K562 (cell line): ENCODE results near the gene COBLL1. TPM values are rescaled to one million over a fixed set of nuclear protein-coding genes. Genes with fewer than 3 reads are reported as not detected.

ENCODE experiments used
- ATAC-seq: fragments of 200-7000 bp; cut with Tn5 transposase; 3 replicates; pipeline ENCODE4 v1.9.1; 2020; ENCODE audit warnings: moderate library complexity
- BruUV-seq: library from RNA; stranded (reverse); fragments of 400-500 nt; replicated peaks from 2 replicates; lab custom pipeline; 2021; lab: Mats Ljungman, UMichigan
- CTCF ChIA-PET: fragments of 300-600 bp; formaldehyde crosslinking; extraction: SDS; loops from one replicate; lab custom pipeline; 2021; ENCODE audit warnings: low intra/inter-chr PET ratio; lab: Yijun Ruan, JAX
- POLR2A ChIA-PET: fragments of 300-600, 350-650 bp; sonication (Branson Sonifier 250); formaldehyde crosslinking; extraction: SDS; loops from one replicate; lab custom pipeline; 2021; ENCODE audit warnings: antibody characterized with exemption, inconsistent platforms; lab: Yijun Ruan, JAX
- DNase-seq, 4 experiments: peaks; one replicate each; pipeline versions ENCODE4 v3.0.0 to v3.0.0-alpha.2; 2011 to 2018; ENCODE audit warnings: low spot score in 3 of 4, mixed read lengths in 3 of 4; ENCODE audit errors: extremely low read depth in 1 of 4
- FAIRE-seq: peaks from 2 replicates; lab custom pipeline; 2011; peaks lifted over from hg19 to GRCh38; lab: Jason Lieb, UNC
- H2AFZ ChIP-seq: 2 replicates; pipeline ENCODE4 v1.6.0; 2011; ENCODE audit warnings: low read depth, low read length, control low read depth, inconsistent platforms
- H3K27ac ChIP-seq: fragments of 200-600 bp; 3 replicates; pipeline ENCODE4 v1.8.0; 2011; ENCODE audit warnings: low read depth, mild to moderate bottlenecking, control low read depth, inconsistent platforms, low read length, moderate library complexity, mixed read lengths; ENCODE audit errors: extremely low read depth
- H3K27me3 ChIP-seq, 2 experiments: fragments of 300-600 bp in 1 of 2; 2 replicates in 1 of 2; 3 replicates in 1 of 2; pipeline versions ENCODE4 v1.6.0 to v1.8.0; 2011; ENCODE audit warnings: inconsistent platforms in 2 of 2, low read length in 2 of 2, mild to moderate bottlenecking in 1 of 2, mixed read lengths in 1 of 2, moderate library complexity in 1 of 2; ENCODE audit not compliant: control insufficient read depth in 2 of 2, insufficient read depth in 2 of 2
- H3K36me3 ChIP-seq: fragments of 300-600 bp; 3 replicates; pipeline ENCODE4 v1.8.0; 2011; ENCODE audit warnings: mild to moderate bottlenecking, low read length, inconsistent platforms; ENCODE audit not compliant: control insufficient read depth, insufficient read depth
- H3K4me1 ChIP-seq, 2 experiments: fragments of 200-600 bp in 1 of 2; replicated peaks in 1 of 2; 2 replicates in 1 of 2; 3 replicates in 1 of 2; pipeline versions ENCODE4 v1.5.1 to v1.8.0; 2011; ENCODE audit warnings: inconsistent platforms in 2 of 2, low read length in 2 of 2, mild to moderate bottlenecking in 1 of 2, mixed read lengths in 1 of 2, moderate library complexity in 1 of 2; ENCODE audit not compliant: control insufficient read depth in 2 of 2, insufficient read depth in 2 of 2
- H3K4me2 ChIP-seq: 2 replicates; pipeline ENCODE4 v1.6.1; 2011; ENCODE audit warnings: low read length, control low read depth, inconsistent platforms, mixed read lengths; ENCODE audit not compliant: insufficient read depth
- H3K4me3 ChIP-seq: fragments of 200-600 bp; sonication (generic), shearing (Covaris generic); 2 replicates; pipeline ENCODE4 v1.5.1; 2016; ENCODE audit warnings: control low read depth, inconsistent platforms
- H3K79me2 ChIP-seq: fragments of 200-600 bp; 3 replicates; pipeline ENCODE4 v1.8.0; 2011; ENCODE audit warnings: low read length, inconsistent platforms; ENCODE audit not compliant: control insufficient read depth, insufficient read depth
- H3K9ac ChIP-seq, 2 experiments: 2 replicates each; pipeline versions ENCODE4 v1.6.0 to v1.6.1; 2011; ENCODE audit warnings: low read depth in 2 of 2, low read length in 2 of 2, control low read depth in 1 of 2, inconsistent platforms in 1 of 2, mild to moderate bottlenecking in 1 of 2, mixed read lengths in 1 of 2; ENCODE audit not compliant: insufficient read depth in 1 of 2
- H3K9me1 ChIP-seq: one replicate; pipeline ENCODE4 v1.6.0; 2011; ENCODE audit warnings: inconsistent platforms, mild to moderate bottlenecking, low read length, moderate library complexity; ENCODE audit not compliant: control insufficient read depth, insufficient read depth
- H3K9me3 ChIP-seq: replicated peaks from 2 replicates; pipeline ENCODE4 v1.5.1; 2011; ENCODE audit warnings: low read depth, low read length, inconsistent platforms; ENCODE audit not compliant: control insufficient read depth, insufficient read depth
- H4K20me1 ChIP-seq: replicated peaks from 2 replicates; pipeline ENCODE4 v1.6.1; 2011; ENCODE audit warnings: low read length, inconsistent platforms, mixed read lengths; ENCODE audit not compliant: control insufficient read depth, insufficient read depth
- CREBBP ChIP-seq: IDR thresholded peaks from one replicate; pipeline ENCODE4 v1.6.1; 2012; ENCODE audit warnings: low read depth, mild to moderate bottlenecking, control low read depth, inconsistent platforms, low read length
- KDM5B ChIP-seq: fragments of 200-600 bp; sonication (generic); IDR thresholded peaks from 2 replicates; pipeline ENCODE4 v1.6.1; 2012; ENCODE audit warnings: low read depth, mild to moderate bottlenecking, moderate library complexity, low read length, control low read depth, inconsistent platforms; ENCODE audit not compliant: insufficient replicate concordance
- MTA2 ChIP-seq: fragments of 450-650 bp; IDR thresholded peaks from 2 replicates; pipeline ENCODE4 v1.6.1; 2016; ENCODE audit warnings: low read depth
- RBM39 ChIP-seq: fragments of 200-400 bp; formaldehyde crosslinking; optimal IDR thresholded peaks from 2 replicates; pipeline ENCODE3; 2018; ENCODE audit warnings: low read depth, low read length
- SMAD4 ChIP-seq: fragments of 250-450 bp; sonication (Bioruptor Pico); conservative IDR thresholded peaks from 2 replicates; pipeline ENCODE4 v1.8.0; 2021; ENCODE audit warnings: inconsistent platforms, mild to moderate bottlenecking, moderate library complexity
- THAP12 ChIP-seq: fragments of 250-450 bp; sonication (Bioruptor Pico); IDR thresholded peaks from 2 replicates; pipeline ENCODE4 v1.9.0; 2021; ENCODE audit warnings: mild to moderate bottlenecking, inconsistent platforms
- U2AF2 ChIP-seq: fragments of 200-400 bp; formaldehyde crosslinking; optimal IDR thresholded peaks from 2 replicates; pipeline ENCODE3; 2017; ENCODE audit warnings: low read depth, mild to moderate bottlenecking, low read length
- ZNF398 ChIP-seq: fragments of 250-450 bp; sonication (Bioruptor Pico); IDR thresholded peaks from 2 replicates; pipeline ENCODE4 v1.8.0; 2021; ENCODE audit warnings: moderate library complexity, mild to moderate bottlenecking, inconsistent platforms
- ZNF586 ChIP-seq: fragments of 450-650 bp; formaldehyde crosslinking; conservative IDR thresholded peaks from 2 replicates; pipeline ENCODE4 v1.4.0; 2020; ENCODE audit warnings: mild to moderate bottlenecking, moderate library complexity
- ZNF76 ChIP-seq: fragments of 250-450 bp; sonication (Bioruptor Pico); IDR thresholded peaks from 2 replicates; pipeline ENCODE4 v1.4.0; 2020; ENCODE audit warnings: mild to moderate bottlenecking, moderate library complexity, borderline replicate concordance
- ZSCAN29 ChIP-seq: fragments of 450-650 bp; IDR thresholded peaks from 2 replicates; pipeline ENCODE4 v1.6.1; 2017
- WGBS: fragments of 100-300 bp; shearing (Covaris generic); methylation state at CpG from one replicate; pipeline ENCODE4 v1.1.6; 2016; ENCODE audit warnings: low coverage, mixed read lengths; ENCODE audit not compliant: insufficient coverage; ENCODE audit errors: missing lambda C conversion rate; 5-methylcytosine and 5-hydroxymethylcytosine counted together
- in situ Hi-C: fragments of 300-500 bp; cut with MboI; formaldehyde crosslinking; loops from 4 replicates; pipeline ENCODE4 v1.15.0; 2018; ENCODE audit warnings: inconsistent platforms, mixed read lengths
- intact Hi-C: fragments of 100-400 bp; cut with micrococcal nuclease; formaldehyde crosslinking; loops from 2 replicates; pipeline ENCODE4 v1.14.2; 2022
- polyA plus RNA-seq, 8 experiments: library from polyadenylated mRNA; depleted of rRNA in 4 of 8; stranded (reverse) in 5 of 8; unstranded in 3 of 8; fragments of >200 nt; fragmentation: Nextera tagmentation in 2 of 8; fragmentation: Illumina TruSeq in 1 of 8; extraction: Ambion mirVana in 2 of 8; extraction: Trizol in 1 of 8; gene quantifications; 2 replicates each; pipeline versions ENCODE4 v1.2.1 to v1.2.3, GENCODE V29; 2011 to 2014; ENCODE audit warnings: inconsistent platforms in 1 of 8, missing spikeins in 1 of 8
- total RNA-seq, 7 experiments: library from RNA; depleted of rRNA in 6 of 7; stranded (reverse); fragments of >200 nt in 6 of 7; fragmentation: Illumina TruSeq in 2 of 7; extraction: Trizol in 2 of 7; gene quantifications; 2 replicates each; pipeline versions ENCODE4 v1.2.1 to v1.2.3, GENCODE V29; 2011 to 2021; ENCODE audit warnings: low replicate concordance in 1 of 7

Gene COBLL1
- total and polyA plus RNA-seq, 9 of the 15 experiments (the other 6 are each of a cell fraction or from before 2014, with no cell fraction given), result 0.07 to 1.6 (median 0.71) TPM

GRCh38 chr2:164725542-164725941 is 116.1 kb downstream of the COBLL1 start (continued):
- TF ChIP-seq ZNF398 (CRISPR knock-in tag) (no peak), KDM5B (no peak)

GRCh38 chr2:164722616-164723338 is 118.8 kb downstream of the COBLL1 start:
- H3K36me3 ChIP-seq, result no peaks in the 10 kb centered on the region
- no TSS peak for BruUV-seq
- H2AFZ ChIP-seq, result no peak overlapping the region
- intact Hi-C loops (no loop called here), in situ Hi-C loops (no loop called here)
- no peaks in the 10 kb centered on the region for H3K27me3 ChIP-seq
- H4K20me1 ChIP-seq, result no peaks in the 10 kb centered on the region
- no peak overlapping the region for H3K27ac ChIP-seq
- no peaks in the 10 kb centered on the region for H3K9me1 ChIP-seq
- ChIA-PET CTCF (no interaction called here), POLR2A (no interaction called here)
- no peak overlapping the region for H3K4me3 ChIP-seq
- H3K9ac ChIP-seq, result no peak overlapping the region
- H3K79me2 ChIP-seq, result no peaks in the 10 kb centered on the region
- DNase-seq (no peak), FAIRE-seq (no peak), ATAC-seq (no peak)
- H3K9me3 ChIP-seq, result no peaks in the 10 kb centered on the region
- TF ChIP-seq ZNF76 (CRISPR knock-in tag), result no peak
- no peak for TF ChIP-seq THAP12 (CRISPR knock-in tag)
- TF ChIP-seq U2AF2, result no peak
- no peak for TF ChIP-seq CREBBP
- no peak for TF ChIP-seq ZSCAN29
- TF ChIP-seq RBM39, result no peak
- no peak for TF ChIP-seq SMAD4 (CRISPR knock-in tag)
- no peak for TF ChIP-seq MTA2
- no peak for TF ChIP-seq ZNF586 (CRISPR knock-in tag)
- H3K4me1 ChIP-seq, result no peaks in the 10 kb centered on the region
- no peak overlapping the region for H3K4me2 ChIP-seq
- WGBS, result 2% methylated on average over 2 of the region's 2 CpGs
